Measurements from ENCODE around the gene HTR1E. TPM values are rescaled to one million over a fixed set of nuclear protein-coding genes. Genes with fewer than 3 reads are reported as not detected.

Gene HTR1E
- total and polyA plus RNA-seq, 2 donors (not counting 1 experiment from before 2014, with no cell fraction given), result not detected

DNA sequence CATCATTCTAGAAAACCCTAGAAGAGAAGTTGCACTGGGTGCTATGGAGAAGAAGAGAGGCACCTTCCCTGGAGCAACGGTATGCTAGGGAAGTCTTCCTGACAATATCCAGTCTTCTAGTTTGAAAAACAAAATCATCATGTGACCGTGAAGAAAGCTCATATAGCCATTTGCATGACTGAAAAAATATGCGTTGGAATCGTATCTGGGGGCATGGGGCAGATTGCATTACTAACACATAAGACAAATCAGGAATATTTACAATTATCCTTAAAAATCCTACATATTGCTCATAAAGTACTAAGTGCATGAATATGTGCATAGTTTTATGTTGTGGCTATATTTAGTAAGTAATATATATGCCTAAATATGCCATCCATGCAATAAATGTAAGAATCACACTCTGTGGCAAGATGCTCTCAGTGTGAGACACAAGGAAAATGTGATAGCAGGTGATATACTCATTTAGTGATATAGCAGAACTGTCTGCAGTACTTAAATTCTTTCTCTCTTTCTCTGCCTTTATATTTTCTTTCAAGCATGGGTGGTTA is 26.8 kb downstream of the HTR1E start:
- no peak overlapping the region for H3K4me2 ChIP-seq (replicated peaks; ENCODE audit: low read depth, low read length, poor library complexity, severe bottlenecking)
- intact Hi-C loops (cut with micrococcal nuclease), result no loop called here
- CTCF ChIA-PET, result no interaction called here

DNA sequence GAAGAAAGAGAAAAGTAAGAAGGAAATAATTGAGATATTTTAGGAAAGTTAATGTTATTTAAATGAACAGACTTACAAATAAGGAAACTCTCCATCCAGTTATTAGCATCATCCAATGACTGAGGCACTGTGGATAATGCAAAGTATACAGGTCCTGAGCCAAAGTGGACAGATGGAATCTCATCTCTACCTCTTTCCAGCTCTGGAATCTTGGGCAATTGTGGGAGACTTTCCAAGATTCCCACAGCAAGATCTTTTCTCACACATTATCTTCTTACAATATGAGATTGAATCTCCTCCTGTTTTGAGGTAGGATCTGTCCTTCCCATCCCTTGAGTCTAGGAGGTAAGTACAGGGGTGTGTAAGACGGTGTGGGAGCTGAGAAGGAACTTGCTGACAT is 28.9 kb downstream of the HTR1E start:
- POLR2A ChIA-PET, result no interaction called here
- no peak for ATAC-seq (ENCODE audit: low read depth)
- no peaks in the 10 kb centered on the region for H3K79me2 ChIP-seq (ENCODE audit: control insufficient read depth, insufficient read depth, low read length)

More for the DNA sequence above, 26.8 kb downstream of the HTR1E start:
- TF ChIP-seq, protein P1, sequence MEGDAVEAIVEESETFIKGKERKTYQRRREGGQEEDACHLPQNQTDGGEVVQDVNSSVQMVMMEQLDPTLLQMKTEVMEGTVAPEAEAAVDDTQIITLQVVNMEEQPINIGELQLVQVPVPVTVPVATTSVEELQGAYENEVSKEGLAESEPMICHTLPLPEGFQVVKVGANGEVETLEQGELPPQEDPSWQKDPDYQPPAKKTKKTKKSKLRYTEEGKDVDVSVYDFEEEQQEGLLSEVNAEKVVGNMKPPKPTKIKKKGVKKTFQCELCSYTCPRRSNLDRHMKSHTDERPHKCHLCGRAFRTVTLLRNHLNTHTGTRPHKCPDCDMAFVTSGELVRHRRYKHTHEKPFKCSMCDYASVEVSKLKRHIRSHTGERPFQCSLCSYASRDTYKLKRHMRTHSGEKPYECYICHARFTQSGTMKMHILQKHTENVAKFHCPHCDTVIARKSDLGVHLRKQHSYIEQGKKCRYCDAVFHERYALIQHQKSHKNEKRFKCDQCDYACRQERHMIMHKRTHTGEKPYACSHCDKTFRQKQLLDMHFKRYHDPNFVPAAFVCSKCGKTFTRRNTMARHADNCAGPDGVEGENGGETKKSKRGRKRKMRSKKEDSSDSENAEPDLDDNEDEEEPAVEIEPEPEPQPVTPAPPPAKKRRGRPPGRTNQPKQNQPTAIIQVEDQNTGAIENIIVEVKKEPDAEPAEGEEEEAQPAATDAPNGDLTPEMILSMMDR (IDR thresholded peaks at IDR 0.05), result no peak
- no peak for TF ChIP-seq EZH2 (IDR thresholded peaks at IDR 0.05; ENCODE audit: borderline replicate concordance, insufficient read depth, low read depth, low read length, poor library complexity, severe bottlenecking)
- no peaks in the 10 kb centered on the region for H3K4me1 ChIP-seq (ENCODE audit: control insufficient read depth in 2 of 2, insufficient read depth in 2 of 2, low read length in 2 of 2)
- no peaks in the 10 kb centered on the region for H3K9me3 Mint-ChIP-seq (ENCODE audit: insufficient read depth)
- H3K4me3 ChIP-seq (ENCODE audit: control extremely low read depth in 1 of 5, extremely low read depth in 1 of 5, insufficient read depth in 1 of 5, low read depth in 2 of 5, low read length in 4 of 5), result no peak overlapping the region
- 83% methylated on average over 1 of the region's 4 CpGs for WGBS (ENCODE audit: insufficient coverage)
- H3K36me3 ChIP-seq (replicated peaks in 1 of 2; ENCODE audit: control extremely low read depth in 1 of 2, control insufficient read depth in 1 of 2, extremely low read depth in 1 of 2, insufficient read depth in 2 of 2, low read length in 1 of 2), result no peaks in the 10 kb centered on the region
- H4K20me1 ChIP-seq (ENCODE audit: control insufficient read depth, insufficient read depth, low read length, poor library complexity, severe bottlenecking), result no peaks in the 10 kb centered on the region
- ATAC-seq (ENCODE audit: low read depth) (no peak), DNase-seq (no peak)
- peaks cover 18% of the 10 kb centered on the region for H3K27me3 Mint-ChIP-seq
- H3K4me1 Mint-ChIP-seq, result no peaks in the 10 kb centered on the region
- no peaks in the 10 kb centered on the region for H3K27me3 ChIP-seq (replicated peaks in 1 of 4; ENCODE audit: control extremely low read depth in 1 of 4, control insufficient read depth in 3 of 4, insufficient read depth in 4 of 4, low read length in 3 of 4)
- POLR2A ChIA-PET, result no interaction called here
- no peak overlapping the region for H3K27ac ChIP-seq (ENCODE audit: low read length in 2 of 2)
- no peak overlapping the region for H3K4me3 Mint-ChIP-seq
- no peak overlapping the region for H3K27ac Mint-ChIP-seq
- H3K9ac ChIP-seq (ENCODE audit: low read length), result no peak overlapping the region
- no peak overlapping the region for H2AFZ ChIP-seq (ENCODE audit: insufficient read depth, low read depth, low read length, poor library complexity, severe bottlenecking)
- no peaks in the 10 kb centered on the region for H3K9me3 ChIP-seq (ENCODE audit: control extremely low read depth in 1 of 3, control insufficient read depth in 2 of 3, insufficient read depth in 1 of 3, low read length in 2 of 3)
- H3K79me2 ChIP-seq (ENCODE audit: control insufficient read depth, insufficient read depth, low read length), result no peaks in the 10 kb centered on the region

More for the DNA sequence above, 28.9 kb downstream of the HTR1E start:
- no peak for DNase-seq
- peaks cover 0 to 2% (median 0%) of the 10 kb centered on the region in 4 experiments for H3K27me3 ChIP-seq (replicated peaks in 1 of 4; ENCODE audit: control extremely low read depth in 1 of 4, control insufficient read depth in 3 of 4, insufficient read depth in 4 of 4, low read length in 3 of 4)
- TF ChIP-seq, protein P1 (IDR thresholded peaks at IDR 0.05), result no peak
- no peak for TF ChIP-seq EZH2 (IDR thresholded peaks at IDR 0.05; ENCODE audit: borderline replicate concordance, insufficient read depth, low read depth, low read length, poor library complexity, severe bottlenecking)
- Mint-ChIP-seq H3K4me3 (no peak overlapping the region), H3K27me3 (peaks cover 16% of the 10 kb centered on the region), H3K4me1 (no peaks in the 10 kb centered on the region), H3K27ac (no peak overlapping the region), H3K9me3 (ENCODE audit: insufficient read depth) (no peaks in the 10 kb centered on the region)
- no peak overlapping the region for H3K4me3 ChIP-seq (ENCODE audit: control extremely low read depth in 1 of 5, extremely low read depth in 1 of 5, insufficient read depth in 1 of 5, low read depth in 2 of 5, low read length in 4 of 5)
- H3K9me3 ChIP-seq (ENCODE audit: control extremely low read depth in 1 of 3, control insufficient read depth in 2 of 3, insufficient read depth in 1 of 3, low read length in 2 of 3), result no peaks in the 10 kb centered on the region
- H4K20me1 ChIP-seq (ENCODE audit: control insufficient read depth, insufficient read depth, low read length, poor library complexity, severe bottlenecking), result no peaks in the 10 kb centered on the region
- H3K4me1 ChIP-seq (ENCODE audit: control insufficient read depth in 2 of 2, insufficient read depth in 2 of 2, low read length in 2 of 2), result no peaks in the 10 kb centered on the region
- H2AFZ ChIP-seq (ENCODE audit: insufficient read depth, low read depth, low read length, poor library complexity, severe bottlenecking), result no peak overlapping the region
- WGBS (ENCODE audit: insufficient coverage), result 78% methylated on average over 1 of the region's 1 CpG
- H3K9ac ChIP-seq (ENCODE audit: low read length), result no peak overlapping the region
- CTCF ChIA-PET, result interaction anchor here (0.9 kb wide), 1 partner anchor 8 kb away, joined by 3 read pairs; no protein-coding TSS in a partner anchor
- no peaks in the 10 kb centered on the region for H3K36me3 ChIP-seq (replicated peaks in 1 of 2; ENCODE audit: control extremely low read depth in 1 of 2, control insufficient read depth in 1 of 2, extremely low read depth in 1 of 2, insufficient read depth in 2 of 2, low read length in 1 of 2)
- H3K27ac ChIP-seq (ENCODE audit: low read length in 2 of 2), result no peak overlapping the region
- H3K4me2 ChIP-seq (replicated peaks; ENCODE audit: low read depth, low read length, poor library complexity, severe bottlenecking), result no peak overlapping the region
- intact Hi-C loops (cut with micrococcal nuclease), result no loop called here

Data from B cell (primary cell).